GM18867 (cell line): ENCODE data around the gene HYCC1.
"Not testable (repeated sequence)": the region's sequence is repeated elsewhere in the genome, so short reads cannot be mapped to it uniquely, and the experiment has no call there.

Experiments used
- ATAC-seq: cut with Tn5 transposase; IDR thresholded peaks from one replicate; pipeline ENCODE4 v1.9.1; 2021; ENCODE audit warnings: mild to moderate bottlenecking, moderate library complexity; ENCODE audit not compliant: unreplicated experiment

HYCC1 gene

GRCh38 chr7:23013715-23014649, at the start of gene HYCC1:
Gene HYCC1, minus strand, starts transcription at chr7:23014130. Its CDS starts 23,019 bp downstream, at chr7:22991111.
- peak; percentile 96 for ATAC-seq

DNA sequence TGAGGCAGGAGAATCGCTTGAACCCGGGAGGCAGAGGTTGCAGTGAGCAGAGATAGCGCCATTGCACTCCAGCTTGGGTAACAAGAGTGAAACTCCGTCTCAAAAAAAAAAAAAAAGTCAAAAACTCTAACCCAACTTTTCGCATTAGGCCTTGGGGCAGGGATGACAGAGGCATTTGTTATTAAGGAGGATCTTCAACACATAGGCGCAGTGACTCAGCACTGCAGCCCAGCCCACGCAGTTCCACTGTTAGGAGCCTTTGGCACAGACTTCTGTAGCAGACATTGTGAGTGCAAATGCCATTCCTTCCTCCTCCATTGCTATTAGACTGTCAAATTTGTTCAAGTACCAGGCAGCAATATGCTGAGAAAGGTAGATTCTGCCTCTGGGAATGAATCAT, 48.5 kb upstream of the HYCC1 start:
- no peak for ATAC-seq

DNA sequence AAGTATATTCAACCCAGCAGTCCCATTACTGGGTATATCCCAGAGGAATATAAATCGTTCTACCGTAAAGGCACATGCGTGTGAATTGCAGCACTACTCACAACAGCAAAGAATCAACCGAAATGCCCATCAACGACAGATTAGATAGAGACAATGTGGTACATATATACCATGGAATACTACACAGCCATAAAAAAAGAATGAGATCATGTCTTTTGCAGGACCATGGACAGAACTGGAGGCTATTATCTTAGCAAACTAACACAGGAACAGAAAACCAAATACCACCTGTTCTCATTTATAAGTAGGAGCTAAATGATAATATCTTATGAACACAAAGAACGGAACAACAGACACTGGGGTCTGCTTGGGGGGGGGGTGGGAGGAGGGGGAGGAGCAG, 47.4 kb upstream of the HYCC1 start:
- ATAC-seq = no peak

DNA sequence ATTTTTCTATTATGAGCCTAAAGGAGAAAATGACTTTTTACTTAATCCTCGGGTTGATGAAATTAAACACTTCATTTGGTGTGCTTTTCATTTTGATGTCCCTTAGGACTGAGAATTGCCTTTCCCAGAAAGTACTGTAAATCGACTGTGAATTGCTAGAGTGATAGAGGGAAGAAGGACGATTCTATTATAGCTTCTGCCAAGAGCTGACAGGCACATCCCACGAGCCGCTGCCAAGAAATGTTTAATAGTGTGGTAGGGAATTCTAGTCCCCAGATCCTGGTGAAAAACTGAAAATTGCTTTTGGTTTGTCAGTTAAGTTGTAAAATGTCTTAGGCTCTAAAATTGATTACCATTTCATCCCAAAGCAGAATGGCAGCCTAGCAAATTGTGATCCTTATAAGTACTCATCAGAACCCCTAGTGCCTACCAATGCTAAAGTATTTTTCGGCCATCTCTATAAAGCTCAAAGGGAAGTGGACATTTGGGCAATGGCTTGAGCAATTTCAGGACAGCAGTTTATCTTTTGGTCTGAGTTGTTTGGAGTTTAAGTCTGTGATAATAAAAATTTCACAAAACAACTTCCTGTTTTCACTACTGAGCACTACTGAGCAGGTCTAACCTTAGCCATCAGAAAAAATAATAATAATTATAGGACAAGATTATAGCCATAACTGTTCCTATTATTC, 44.6 kb upstream of the HYCC1 start:
- ATAC-seq = no peak

DNA sequence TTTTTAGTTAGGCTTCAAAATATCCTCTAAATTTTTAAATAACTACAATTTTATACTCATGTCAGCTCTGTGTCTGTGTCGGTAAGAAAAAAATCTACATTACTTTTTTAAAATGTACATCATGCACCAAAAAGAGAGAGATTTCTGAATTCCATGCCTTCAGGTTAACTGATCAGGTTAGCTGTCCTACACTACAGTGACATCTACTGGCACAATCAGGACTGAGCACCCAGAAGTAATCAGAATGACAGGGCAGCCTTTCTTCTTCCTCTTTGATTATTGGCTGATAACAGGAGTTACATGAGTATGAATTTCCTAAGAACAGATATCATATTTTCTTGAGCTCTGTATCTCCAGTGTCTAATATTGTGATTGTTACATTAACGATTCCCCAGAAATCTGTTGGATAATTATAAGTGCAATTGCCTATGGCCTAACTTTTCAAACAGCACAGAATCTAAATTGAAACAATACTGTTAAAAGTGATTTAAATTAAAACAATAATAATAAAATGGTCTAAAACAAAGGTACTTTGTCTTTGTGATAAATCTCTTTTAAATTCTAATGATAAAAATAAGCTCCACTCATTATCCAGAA, 41.8 kb upstream of the HYCC1 start:
- peak; percentile 74 for ATAC-seq

GRCh38 chr7:23051124-23051485, 37.2 kb upstream of the HYCC1 start:
- ATAC-seq = not testable (repeated sequence)

DNA sequence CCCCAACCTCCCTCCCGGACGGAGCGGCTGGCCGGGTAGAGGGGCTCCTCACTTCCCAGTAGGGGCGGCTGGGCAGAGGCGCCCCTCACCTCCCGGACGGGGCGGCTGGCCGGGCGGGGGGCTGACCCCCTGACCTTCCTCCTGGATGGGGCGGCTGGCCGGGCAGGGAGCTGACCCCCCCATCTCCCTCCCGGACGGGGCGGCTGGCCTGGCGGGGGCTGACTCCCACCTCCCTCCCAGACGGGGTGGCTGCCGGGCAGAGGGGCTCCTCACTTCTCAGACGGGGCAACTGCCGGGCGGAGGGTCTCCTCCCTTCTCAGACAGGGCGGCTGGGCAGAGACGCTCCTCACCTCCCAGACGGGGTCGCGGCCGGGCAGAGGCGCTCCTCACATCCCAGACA, 32.4 kb upstream of the HYCC1 start:
- not testable (repeated sequence) for ATAC-seq

GRCh38 chr7:23045086-23045485, 31.2 kb upstream of the HYCC1 start:
- not testable (repeated sequence) for ATAC-seq

GRCh38 chr7:23044581-23044980, 30.7 kb upstream of the HYCC1 start:
- ATAC-seq = no peak

DNA sequence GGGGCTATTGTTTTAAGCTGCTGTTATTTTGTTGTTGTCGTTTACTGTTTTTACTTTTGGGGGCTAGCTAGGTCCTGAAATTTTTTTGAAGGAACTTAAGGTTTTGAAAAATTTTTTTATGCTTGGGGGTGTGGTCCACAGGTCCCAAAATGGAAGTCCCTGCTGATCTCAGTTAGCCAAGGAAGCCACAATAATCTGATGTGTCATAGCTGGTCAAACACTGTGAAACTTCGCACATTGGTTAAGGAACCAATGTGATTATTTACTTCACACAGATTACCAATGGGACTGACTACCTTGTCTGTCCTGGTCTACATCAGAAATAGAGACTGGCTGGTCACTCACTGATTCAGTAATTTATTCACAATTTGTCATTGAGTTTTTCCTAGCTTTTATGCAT, 29.5 kb upstream of the HYCC1 start:
- no peak for ATAC-seq

DNA sequence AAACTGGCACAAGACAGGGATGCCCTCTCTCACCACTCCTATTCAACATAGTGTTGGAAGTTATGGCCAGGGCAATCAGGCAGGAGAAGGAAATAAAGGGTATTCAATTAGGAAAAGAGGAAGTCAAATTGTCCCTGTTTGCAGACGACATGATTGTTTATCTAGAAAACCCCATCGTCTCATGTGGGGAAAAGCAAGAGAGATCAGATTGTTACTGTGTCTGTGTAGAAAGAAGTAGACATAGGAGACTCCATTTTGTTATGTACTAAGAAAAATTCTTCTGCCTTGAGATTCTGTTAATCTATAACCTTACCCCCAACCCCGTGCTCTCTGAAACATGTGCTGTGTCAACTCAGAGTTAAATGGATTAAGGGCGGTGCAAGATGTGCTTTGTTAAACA, 25.7 kb upstream of the HYCC1 start:
- not testable (repeated sequence) for ATAC-seq

DNA sequence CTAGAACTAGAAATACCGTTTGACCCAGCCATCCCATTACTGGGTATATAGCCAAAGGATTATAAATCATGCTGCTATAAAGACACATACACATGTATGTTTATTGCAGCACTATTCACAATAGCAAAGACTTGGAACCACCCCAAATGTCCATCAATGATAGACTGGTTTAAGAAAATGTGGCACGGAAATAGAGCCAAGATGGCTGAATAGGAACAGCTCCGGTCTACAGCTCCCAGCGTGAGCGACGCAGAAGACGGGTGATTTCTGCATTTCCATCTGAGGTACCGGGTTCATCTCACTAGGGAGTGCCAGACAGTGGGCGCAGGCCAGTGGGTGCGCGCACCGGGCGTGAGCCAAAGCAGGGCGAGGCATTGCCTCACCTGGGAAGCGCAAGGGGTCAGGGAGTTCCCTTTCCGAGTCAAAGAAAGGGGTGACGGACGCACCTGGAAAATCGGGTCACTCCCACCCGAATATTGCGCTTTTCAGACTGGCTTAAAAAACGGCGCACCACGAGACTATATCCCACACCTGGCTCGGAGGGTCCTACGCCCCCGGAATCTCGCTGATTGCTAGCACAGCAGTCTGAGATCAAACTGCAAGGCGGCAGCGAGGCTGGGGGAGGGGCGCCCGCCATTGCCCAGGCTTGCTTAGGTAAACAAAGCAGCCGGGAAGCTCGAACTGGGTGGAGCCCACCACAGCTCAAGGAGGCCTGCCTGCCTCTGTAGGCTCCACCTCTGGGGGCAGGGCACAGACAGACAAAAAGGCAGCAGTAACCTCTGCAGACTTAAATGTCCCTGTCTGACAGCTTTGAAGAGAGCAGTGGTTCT, 21.8 kb upstream of the HYCC1 start:
- not testable (repeated sequence) for ATAC-seq

DNA sequence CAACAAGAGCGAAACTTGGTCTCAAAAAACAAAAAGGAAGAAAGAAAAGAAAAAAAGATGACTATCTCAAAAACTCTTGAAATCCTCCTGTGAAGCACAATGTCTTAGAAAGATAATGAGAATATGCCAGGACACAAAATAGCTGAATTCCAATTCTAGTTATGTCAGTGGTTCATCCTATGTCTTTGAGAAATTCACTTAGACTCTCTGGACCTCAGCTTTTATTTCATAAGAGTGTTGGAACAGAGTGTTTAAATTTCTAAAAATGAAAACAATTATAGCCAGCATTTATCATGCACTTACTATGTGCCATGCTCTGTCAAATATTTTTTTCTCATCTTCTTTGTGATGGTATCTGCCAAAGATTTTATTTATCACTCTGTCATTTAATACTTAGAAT, 13.3 kb upstream of the HYCC1 start:
- ATAC-seq = no peak

DNA sequence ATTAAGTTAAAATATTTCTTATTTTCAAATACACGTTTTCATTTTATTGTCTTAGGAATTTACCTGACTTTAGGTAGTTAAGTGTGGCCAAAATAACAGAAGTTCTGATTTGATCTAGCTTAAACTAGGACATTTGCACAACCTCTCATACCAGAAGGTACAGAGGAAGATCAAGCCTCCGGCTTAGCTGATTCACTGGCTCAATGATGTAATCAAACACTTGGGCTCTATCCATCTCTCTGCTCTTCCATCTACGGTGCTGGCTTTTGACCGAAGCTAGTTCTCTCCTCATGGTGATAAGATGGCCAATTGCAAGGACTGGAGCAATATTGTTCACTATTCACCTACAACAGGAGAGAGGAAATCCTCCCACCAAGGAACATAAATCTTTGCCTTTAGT, 12.2 kb upstream of the HYCC1 start:
- no peak for ATAC-seq

DNA sequence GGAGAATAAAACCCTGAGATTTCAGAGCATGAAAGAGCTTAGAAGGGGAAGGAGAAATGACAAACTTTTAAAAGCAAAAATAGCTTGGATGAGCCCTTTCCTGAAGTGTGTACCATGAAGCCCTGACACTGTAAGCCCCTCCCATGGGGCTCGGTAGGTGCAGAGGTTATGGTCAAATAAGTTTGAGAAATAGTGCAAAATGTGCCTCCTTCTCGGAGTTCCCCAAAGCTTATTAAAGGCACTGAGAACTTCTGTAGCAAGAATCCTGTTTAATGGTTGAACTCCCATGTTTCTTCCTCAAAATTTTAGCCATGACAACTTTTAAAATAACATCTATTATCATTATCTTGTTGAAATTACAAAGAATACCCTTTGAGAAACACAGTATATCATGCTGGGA, 10.5 kb upstream of the HYCC1 start:
- no peak for ATAC-seq

DNA sequence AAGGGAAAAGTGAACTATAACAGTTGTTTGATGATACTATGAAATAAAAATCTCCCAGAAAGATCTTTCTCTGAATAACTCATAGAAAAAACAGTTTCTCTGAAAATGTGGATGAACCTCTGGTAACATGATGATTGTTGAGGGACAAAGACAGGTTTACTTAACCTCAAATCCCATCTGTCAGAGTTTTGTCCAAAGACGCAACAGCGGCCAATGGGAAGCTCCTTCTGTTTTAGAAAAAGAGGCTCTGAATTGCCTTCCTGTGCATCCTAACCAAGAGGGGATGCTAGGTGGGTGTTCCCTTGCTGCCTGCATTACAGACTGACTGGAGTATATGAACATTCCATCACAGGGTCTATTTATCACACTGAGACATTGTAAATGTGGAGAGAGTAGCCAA, 8.9 kb upstream of the HYCC1 start:
- no peak for ATAC-seq

GRCh38 chr7:23022258-23022769, 8.4 kb upstream of the HYCC1 start:
- ATAC-seq = no peak

- no peak for ATAC-seq
These were observed 7.7 kb upstream of the HYCC1 start for GRCh38 chr7:23021596-23021995.

GRCh38 chr7:23020742-23021401, 6.9 kb upstream of the HYCC1 start:
- ATAC-seq = no peak

GRCh38 chr7:23018750-23019149, 4.8 kb upstream of the HYCC1 start:
- ATAC-seq = no peak
